Measurements from ENCODE around the gene RPL27A. TPM values are rescaled to one million over a fixed set of nuclear protein-coding genes. Genes with fewer than 3 reads are reported as not detected.

The RPL27A gene
- total RNA-seq, 2 donors from 2014 or later: 598 to 620 TPM

GRCh38 chr11:8684600-8685290, 2.2 kb downstream of the RPL27A start:
- Histone ChIP-seq H3K4me3 (no peak overlapping the region), H3K27ac (peak overlapping the region in 1 of 2 donors; percentile 97), H3K36me3 (peaks cover 38% of the 10 kb centered on the region), H3K27me3 (no peaks in the 10 kb centered on the region), H3K9me3 (no peaks in the 10 kb centered on the region), H3K4me1 (peaks cover 0 to 38% of the 10 kb centered on the region in 2 donors)
- TF ChIP-seq CTCF (IDR thresholded peaks at IDR 0.05): no peak
- no peak for DNase-seq (ENCODE audit: low spot score)

- H3K4me3 ChIP-seq: no peak overlapping the region
- no peak for TF ChIP-seq CTCF (IDR thresholded peaks at IDR 0.05)
- H3K27ac ChIP-seq: no peak overlapping the region
- DNase-seq (ENCODE audit: low spot score): no peak
- no peaks in the 10 kb centered on the region for H3K9me3 ChIP-seq
- H3K27me3 ChIP-seq: no peaks in the 10 kb centered on the region
- peaks cover 38% of the 10 kb centered on the region for H3K36me3 ChIP-seq
- H3K4me1 ChIP-seq: peaks cover 0 to 38% of the 10 kb centered on the region in 2 donors
These were observed 2.7 kb downstream of the RPL27A start for GRCh38 chr11:8685306-8685705.

GRCh38 chr11:8685820-8686219, 3.2 kb downstream of the RPL27A start:
- H3K4me1 ChIP-seq: peaks cover 0 to 38% of the 10 kb centered on the region in 2 donors
- H3K27me3 ChIP-seq: no peaks in the 10 kb centered on the region
- no peak overlapping the region for H3K4me3 ChIP-seq
- H3K9me3 ChIP-seq: no peaks in the 10 kb centered on the region
- H3K27ac ChIP-seq: no peak overlapping the region
- TF ChIP-seq CTCF (IDR thresholded peaks at IDR 0.05): no peak
- H3K36me3 ChIP-seq: peaks cover 38% of the 10 kb centered on the region
- DNase-seq (ENCODE audit: low spot score): no peak

GRCh38 chr11:8686325-8686724, 3.7 kb downstream of the RPL27A start:
- peak; percentile 54 for DNase-seq (ENCODE audit: low spot score)
- no peaks in the 10 kb centered on the region for H3K9me3 ChIP-seq
- TF ChIP-seq CTCF (IDR thresholded peaks at IDR 0.05): no peak
- H3K27ac ChIP-seq: no peak overlapping the region
- H3K4me3 ChIP-seq: no peak overlapping the region
- H3K27me3 ChIP-seq: no peaks in the 10 kb centered on the region
- peaks cover 39% of the 10 kb centered on the region for H3K36me3 ChIP-seq
- peaks cover 0 to 38% of the 10 kb centered on the region in 2 donors for H3K4me1 ChIP-seq

GRCh38 chr11:8688414-8689362, 6.1 kb downstream of the RPL27A start:
- Histone ChIP-seq H3K27me3 (no peaks in the 10 kb centered on the region), H3K9me3 (no peaks in the 10 kb centered on the region), H3K4me1 (peaks cover 0 to 25% of the 10 kb centered on the region in 2 donors), H3K4me3 (peak overlapping the region; percentile 52 to 55), H3K27ac (peak overlapping the region; percentile 76 to 89), H3K36me3 (peaks cover 63% of the 10 kb centered on the region)
- peak in 1 of 2 donors; percentile 63 for TF ChIP-seq CTCF (IDR thresholded peaks at IDR 0.05)
- DNase-seq (ENCODE audit: low spot score): peak; percentile 94

Data from right atrium auricular region (tissue), 2 donors.